Pulmonary artery endothelial cell (primary cell): ENCODE measurements around the gene ENPP7. TPM values are rescaled to one million over a fixed set of nuclear protein-coding genes. Genes with fewer than 3 reads are reported as not detected.

Experiments used
- DNase-seq: peaks from one replicate; pipeline ENCODE4 v3.0.0-alpha.2; 2011; ENCODE audit warnings: low read depth, low spot score
- total RNA-seq: library from RNA; depleted of rRNA; stranded (reverse); fragments of >200 nt; gene quantifications from 2 replicates; pipeline ENCODE4 v1.2.3, GENCODE V29; 2014

The ENPP7 gene
- total RNA-seq, 1 donor from 2014 or later: not detected

- no peak for DNase-seq
Observed at GRCh38 chr17:79732254-79732653, 1.5 kb downstream of the ENPP7 start.

GRCh38 chr17:79732804-79733691 is 2.3 kb downstream of the ENPP7 start:
- no peak for DNase-seq

GRCh38 chr17:79733692-79734070 is 2.9 kb downstream of the ENPP7 start:
- no peak for DNase-seq

GRCh38 chr17:79735096-79735495 is 4.4 kb downstream of the ENPP7 start:
- no peak for DNase-seq

- DNase-seq: no peak
Observed at GRCh38 chr17:79737046-79737921, 6.5 kb downstream of the ENPP7 start.

- DNase-seq: no peak
Observed at GRCh38 chr17:79737922-79738578, 7.3 kb downstream of the ENPP7 start.

GRCh38 chr17:79738643-79739042 is 7.9 kb downstream of the ENPP7 start:
- no peak for DNase-seq

GRCh38 chr17:79739148-79740062 is 8.7 kb downstream of the ENPP7 start:
- DNase-seq: no peak

GRCh38 chr17:79740413-79740812 is 9.7 kb downstream of the ENPP7 start:
- no peak for DNase-seq

GRCh38 chr17:79741401-79741750 is 10.6 kb downstream of the ENPP7 start:
- no peak for DNase-seq

- no peak for DNase-seq
Observed at GRCh38 chr17:79741751-79742588, 11.2 kb downstream of the ENPP7 start.

GRCh38 chr17:79742589-79742918 is 11.8 kb downstream of the ENPP7 start:
- DNase-seq: no peak

GRCh38 chr17:79742951-79743476 is 12.3 kb downstream of the ENPP7 start:
- no peak for DNase-seq

- no peak for DNase-seq
Observed at GRCh38 chr17:79743614-79744013, 12.9 kb downstream of the ENPP7 start.

- no peak for DNase-seq
Observed at GRCh38 chr17:79745641-79746105, 14.9 kb downstream of the ENPP7 start.

- no peak for DNase-seq
Observed at GRCh38 chr17:79746889-79747507, 16.3 kb downstream of the ENPP7 start.

- no peak for DNase-seq
Observed at GRCh38 chr17:79747508-79748294, 17.0 kb downstream of the ENPP7 start.

GRCh38 chr17:79748295-79749099 is 17.8 kb downstream of the ENPP7 start:
- DNase-seq: no peak
